HepG2 (cell line): Measurements from ENCODE around the gene CMTM3. TPM values are rescaled to one million over a fixed set of nuclear protein-coding genes. Genes with fewer than 3 reads are reported as not detected.

Experiments
- ATAC-seq: fragments of 200-7000 bp; cut with Tn5 transposase; 3 replicates; pipeline ENCODE4 v1.9.1; 2020; ENCODE audit warnings: mild to moderate bottlenecking, moderate library complexity
- BruUV-seq: library from RNA; stranded (reverse); fragments of 400-500 nt; replicated peaks from 2 replicates; lab custom pipeline; 2021; lab: Mats Ljungman, UMichigan
- CTCF ChIA-PET: fragments of 300-600 bp; formaldehyde crosslinking; extraction: SDS; loops from one replicate; lab custom pipeline; 2021; ENCODE audit warnings: low total read pairs, inconsistent platforms, low intra/inter-chr PET ratio; lab: Yijun Ruan, JAX
- POLR2A ChIA-PET: fragments of 350-600 bp; sonication (Branson Sonifier 250); formaldehyde crosslinking; loops from one replicate; lab custom pipeline; 2020; ENCODE audit warnings: antibody characterized with exemption, inconsistent platforms; lab: Yijun Ruan, JAX
- DNase-seq: peaks from one replicate; pipeline ENCODE4 v3.0.0-alpha.2; 2015; ENCODE audit warnings: low spot score
- FAIRE-seq: peaks from 3 replicates; lab custom pipeline; 2011; peaks lifted over from hg19 to GRCh38; lab: Jason Lieb, UNC
- H2AFZ ChIP-seq: one replicate; pipeline ENCODE4 v1.6.1; 2011; ENCODE audit warnings: low read length, inconsistent platforms
- H3K27ac ChIP-seq: fragments of 300-600 bp; 3 replicates; pipeline ENCODE4 v1.8.0; 2011; ENCODE audit warnings: mixed run types, mild to moderate bottlenecking, mixed read lengths, low read length, inconsistent platforms; ENCODE audit not compliant: insufficient read depth; ENCODE audit errors: extremely low read length
- H3K27me3 ChIP-seq, 2 experiments: fragments of 200-600 bp in 1 of 2; 2 replicates in 1 of 2; 3 replicates in 1 of 2; pipeline versions ENCODE4 v1.6.0 to v1.8.0; 2011; ENCODE audit warnings: low read length in 2 of 2, mild to moderate bottlenecking in 2 of 2, moderate library complexity in 2 of 2, inconsistent platforms in 1 of 2; ENCODE audit not compliant: insufficient read depth in 2 of 2, control insufficient read depth in 1 of 2
- H3K36me3 ChIP-seq, 2 experiments: fragments of 200-600 bp in 1 of 2; replicated peaks in 1 of 2; 2 replicates in 1 of 2; 3 replicates in 1 of 2; pipeline versions ENCODE4 v1.5.1 to v1.8.0; 2011; ENCODE audit warnings: low read length in 2 of 2, inconsistent platforms in 1 of 2; ENCODE audit not compliant: insufficient read depth in 2 of 2, control insufficient read depth in 1 of 2
- H3K4me1 ChIP-seq: 2 replicates; pipeline ENCODE4 v1.5.1; 2012; ENCODE audit warnings: low read length, inconsistent platforms; ENCODE audit not compliant: insufficient read depth
- H3K4me2 ChIP-seq: 2 replicates; pipeline ENCODE4 v1.6.0; 2011; ENCODE audit warnings: low read depth, low read length, inconsistent platforms
- H3K4me3 ChIP-seq, 3 experiments: fragments of 200-600 bp in 1 of 3; sonication (generic), shearing (Covaris generic) in 1 of 3; replicated peaks in 1 of 3; 2 replicates each; pipeline ENCODE4 v1.5.1; 2011 to 2016; ENCODE audit warnings: low read length in 3 of 3, inconsistent platforms in 2 of 3, low read depth in 2 of 3, mild to moderate bottlenecking in 2 of 3, control low read depth in 1 of 3, mixed read lengths in 1 of 3; ENCODE audit not compliant: insufficient read depth in 1 of 3
- H3K79me2 ChIP-seq: one replicate; pipeline ENCODE4 v1.6.1; 2011; ENCODE audit warnings: low read length, inconsistent platforms; ENCODE audit not compliant: insufficient read depth
- H3K9ac ChIP-seq: 2 replicates; pipeline ENCODE4 v1.6.0; 2011; ENCODE audit warnings: mild to moderate bottlenecking, low read depth, low read length, inconsistent platforms; ENCODE audit not compliant: insufficient read depth
- H3K9me3 ChIP-seq: 2 replicates; pipeline ENCODE4 v1.5.1; 2012; ENCODE audit warnings: mild to moderate bottlenecking, low read length
- H4K20me1 ChIP-seq: 2 replicates; pipeline ENCODE4 v1.6.0; 2011; ENCODE audit warnings: inconsistent platforms, mild to moderate bottlenecking, low read length, moderate library complexity; ENCODE audit not compliant: insufficient read depth
- CHD2 ChIP-seq: IDR thresholded peaks from 2 replicates; pipeline ENCODE4 v1.6.1; 2011; ENCODE audit warnings: low read depth, low read length, improper control_type of control experiment
- DNMT1 ChIP-seq: sonication (generic); formaldehyde crosslinking; IDR thresholded peaks from 2 replicates; pipeline ENCODE4 v1.5.1; 2020; ENCODE audit warnings: mild to moderate bottlenecking, missing genetic modification reagents
- HDAC1 ChIP-seq: sonication (generic); formaldehyde crosslinking; IDR thresholded peaks from 2 replicates; pipeline ENCODE4 v1.5.1; 2020; ENCODE audit warnings: mild to moderate bottlenecking, missing genetic modification reagents
- HINFP ChIP-seq: sonication (generic); formaldehyde crosslinking; IDR thresholded peaks from 2 replicates; pipeline ENCODE4 v1.4.0; 2020; ENCODE audit warnings: low read depth, mild to moderate bottlenecking, missing genetic modification reagents
- KLF11 ChIP-seq: IDR thresholded peaks from 2 replicates; pipeline ENCODE4 v1.6.1; 2016; ENCODE audit warnings: missing compliant biosample characterization
- KMT2B ChIP-seq: IDR thresholded peaks from 2 replicates; pipeline ENCODE4 v1.6.1; 2016; ENCODE audit warnings: missing genetic modification reagents, missing compliant biosample characterization
- MAFF ChIP-seq: IDR thresholded peaks from 2 replicates; pipeline ENCODE4 v1.6.1; 2011; ENCODE audit warnings: low read depth, low read length, improper control_type of control experiment
- NFE2 ChIP-seq: sonication (generic); formaldehyde crosslinking; IDR thresholded peaks from 2 replicates; pipeline ENCODE4 v1.4.0; 2020; ENCODE audit warnings: missing genetic modification reagents
- NFYB ChIP-seq: sonication (generic); formaldehyde crosslinking; IDR thresholded peaks from 2 replicates; pipeline ENCODE4 v1.4.0; 2020; ENCODE audit warnings: missing genetic modification reagents
- PCBP1 ChIP-seq: fragments of 200-400 bp; formaldehyde crosslinking; IDR thresholded peaks from 2 replicates; pipeline ENCODE4 v1.6.1; 2017; ENCODE audit warnings: mild to moderate bottlenecking, low read depth, low read length, borderline replicate concordance
- REXO4 ChIP-seq: sonication (generic); formaldehyde crosslinking; IDR thresholded peaks from 2 replicates; pipeline ENCODE4 v1.8.0; 2022; ENCODE audit warnings: missing genetic modification reagents, mild to moderate bottlenecking, borderline replicate concordance
- ZFAT ChIP-seq: sonication (generic); formaldehyde crosslinking; conservative IDR thresholded peaks from 2 replicates; pipeline ENCODE4 v1.8.1; 2023; ENCODE audit warnings: missing genetic modification reagents, inconsistent platforms
- ZNF296 ChIP-seq: sonication (generic); formaldehyde crosslinking; conservative IDR thresholded peaks from 2 replicates; pipeline ENCODE4 v1.5.0; 2020; ENCODE audit warnings: mild to moderate bottlenecking, missing genetic modification reagents
- ZNF317 ChIP-seq: sonication (generic); formaldehyde crosslinking; IDR thresholded peaks from 2 replicates; pipeline ENCODE4 v1.5.0; 2020; ENCODE audit warnings: mild to moderate bottlenecking, missing genetic modification reagents
- WGBS: methylation state at CpG from one replicate; pipeline ENCODE4 v1.1.6; 2017; ENCODE audit warnings: low lambda C conversion rate; 5-methylcytosine and 5-hydroxymethylcytosine counted together
- in situ Hi-C: cut with HindIII; loops from 2 replicates; pipeline ENCODE4 v1.10.0; 2017; ENCODE audit warnings: low pct_unique_long_range_greater_than_20kb; ENCODE audit not compliant: extremely low pct_ligation_motif_present
- intact Hi-C: fragments of 100-400 bp; cut with micrococcal nuclease; formaldehyde crosslinking; loops from one replicate; pipeline ENCODE4 v1.10.0; 2022; ENCODE audit not compliant: unreplicated experiment
- polyA plus RNA-seq, 8 experiments: library from polyadenylated mRNA; depleted of rRNA in 3 of 8; stranded (reverse) in 7 of 8; unstranded in 1 of 8; fragments of >200 nt; fragmentation: Illumina TruSeq in 4 of 8; extraction: Trizol in 4 of 8; gene quantifications; 2 replicates each; pipeline versions ENCODE4 v1.2.1 to v1.2.3, GENCODE V29; 2011 to 2016; ENCODE audit warnings: low read depth in 4 of 8, missing spikeins in 1 of 8, mixed read lengths in 1 of 8; ENCODE audit not compliant: insufficient read depth in 1 of 8
- total RNA-seq, 5 experiments: library from RNA; depleted of rRNA; stranded (reverse); fragments of >200 nt; fragmentation: Illumina TruSeq; extraction: Trizol; gene quantifications; 2 replicates each; pipeline ENCODE4 v1.2.3, GENCODE V29; 2016; ENCODE audit warnings: low read depth in 1 of 5
- TF ChIP-seq, protein P1 (sequence below): sonication (generic); formaldehyde crosslinking; conservative IDR thresholded peaks from 2 replicates; pipeline ENCODE4 v1.8.1; 2023; ENCODE audit warnings: missing genetic modification reagents
- TF ChIP-seq, protein P2 (sequence below): sonication (generic); formaldehyde crosslinking; IDR thresholded peaks from 2 replicates; pipeline ENCODE4 v1.4.0; 2020; ENCODE audit warnings: mild to moderate bottlenecking, missing genetic modification reagents

Gene CMTM3
- total and polyA plus RNA-seq, 2 of the 13 experiments (the other 11 are each of a cell fraction or from before 2014, with no cell fraction given) = 29.2 to 48.7 TPM

GRCh38 chr16:66639091-66639885 is 34.8 kb downstream of the CMTM3 start:
- CTCF ChIA-PET = no interaction called here

DNA sequence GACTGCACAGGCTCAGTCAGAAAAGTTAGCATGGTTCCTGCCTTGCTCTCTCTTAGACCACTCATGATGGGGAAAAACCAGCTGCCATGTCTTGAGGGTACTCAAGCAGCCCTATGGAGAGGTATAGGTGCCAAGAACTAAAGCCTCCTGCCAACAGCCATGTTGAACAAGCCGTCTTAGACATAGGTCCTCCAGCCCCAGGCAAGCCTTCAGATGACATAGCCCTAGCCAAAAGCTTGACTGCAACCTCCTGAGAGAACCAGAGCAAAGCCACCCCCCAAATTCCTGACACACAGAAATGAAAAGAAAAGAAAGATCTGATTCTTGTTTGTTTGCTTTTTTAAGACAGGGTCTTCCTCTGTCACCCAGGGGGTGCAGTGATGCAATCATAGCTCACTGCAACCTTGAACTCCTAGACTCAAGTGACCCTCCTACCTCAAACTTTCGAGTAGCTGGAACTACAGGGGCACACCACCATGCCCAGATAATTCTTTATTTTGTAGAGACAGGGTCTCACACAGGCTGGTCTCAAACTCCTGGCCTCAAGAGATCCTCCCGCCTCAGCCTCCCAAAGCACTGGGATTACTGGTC is 36.3 kb downstream of the CMTM3 start:
- FAIRE-seq (peak; percentile 44), ATAC-seq (peak; percentile 64), DNase-seq (peak; percentile 72)
- Histone ChIP-seq H3K4me3 (no peak overlapping the region), H3K27me3 (no peaks in the 10 kb centered on the region), H3K4me1 (peaks cover 39% of the 10 kb centered on the region), H3K79me2 (no peaks in the 10 kb centered on the region), H3K9me3 (no peaks in the 10 kb centered on the region), H2AFZ (no peak overlapping the region), H4K20me1 (no peaks in the 10 kb centered on the region; the same call in 1 of the 2 replicates), H3K36me3 (no peaks in the 10 kb centered on the region), H3K9ac (no peak overlapping the region), H3K27ac (peak overlapping the region; percentile 31), H3K4me2 (0 out of 2 replicates have a peak overlapping the region, but pooled peaks have one; percentile 0)
- no TSS peak for BruUV-seq
- WGBS = 47% methylated on average over 3 of the region's 3 CpGs
- CTCF ChIA-PET = no interaction called here
- POLR2A ChIA-PET = no interaction called here
- in situ Hi-C loops (no loop called here), intact Hi-C loops (no loop called here)
- TF ChIP-seq ZNF317 (no peak), PCBP1 (no peak), DNMT1 (no peak), ZNF296 (CRISPR knock-in tag) (no peak), HINFP (no peak), KLF11 (CRISPR knock-in tag) (no peak), CHD2 (no peak), NFE2 (CRISPR knock-in tag) (no peak), NFYB (CRISPR knock-in tag) (no peak), HDAC1 (CRISPR knock-in tag) (no peak), MAFF (no peak), ZFAT (no peak)
- TF ChIP-seq, protein P1, sequence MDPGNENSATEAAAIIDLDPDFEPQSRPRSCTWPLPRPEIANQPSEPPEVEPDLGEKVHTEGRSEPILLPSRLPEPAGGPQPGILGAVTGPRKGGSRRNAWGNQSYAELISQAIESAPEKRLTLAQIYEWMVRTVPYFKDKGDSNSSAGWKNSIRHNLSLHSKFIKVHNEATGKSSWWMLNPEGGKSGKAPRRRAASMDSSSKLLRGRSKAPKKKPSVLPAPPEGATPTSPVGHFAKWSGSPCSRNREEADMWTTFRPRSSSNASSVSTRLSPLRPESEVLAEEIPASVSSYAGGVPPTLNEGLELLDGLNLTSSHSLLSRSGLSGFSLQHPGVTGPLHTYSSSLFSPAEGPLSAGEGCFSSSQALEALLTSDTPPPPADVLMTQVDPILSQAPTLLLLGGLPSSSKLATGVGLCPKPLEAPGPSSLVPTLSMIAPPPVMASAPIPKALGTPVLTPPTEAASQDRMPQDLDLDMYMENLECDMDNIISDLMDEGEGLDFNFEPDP (CRISPR knock-in tag) = no peak
- TF ChIP-seq, protein P2, sequence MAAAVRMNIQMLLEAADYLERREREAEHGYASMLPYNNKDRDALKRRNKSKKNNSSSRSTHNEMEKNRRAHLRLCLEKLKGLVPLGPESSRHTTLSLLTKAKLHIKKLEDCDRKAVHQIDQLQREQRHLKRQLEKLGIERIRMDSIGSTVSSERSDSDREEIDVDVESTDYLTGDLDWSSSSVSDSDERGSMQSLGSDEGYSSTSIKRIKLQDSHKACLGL (CRISPR knock-in tag) = no peak

More at GRCh38 chr16:66639091-66639885, 34.8 kb downstream of the CMTM3 start:
- ATAC-seq (no peak), FAIRE-seq (no peak), DNase-seq (no peak)
- 95% methylated on average over 6 of the region's 6 CpGs for WGBS
- no peaks in the 10 kb centered on the region for H3K79me2 ChIP-seq
- no peak overlapping the region for H3K27ac ChIP-seq
- in situ Hi-C loops (no loop called here), intact Hi-C loops (no loop called here)
- BruUV-seq = no TSS peak
- no peaks in the 10 kb centered on the region; the same call in 1 of the 2 replicates for H4K20me1 ChIP-seq
- H3K4me2 ChIP-seq = no peak overlapping the region
- H3K9ac ChIP-seq = no peak overlapping the region
- H3K27me3 ChIP-seq = no peaks in the 10 kb centered on the region
- POLR2A ChIA-PET = no interaction called here
- TF ChIP-seq KMT2B (CRISPR knock-in tag) (no peak), REXO4 (CRISPR knock-in tag) (no peak)
- no peaks in the 10 kb centered on the region for H3K9me3 ChIP-seq
- peaks cover 42% of the 10 kb centered on the region for H3K4me1 ChIP-seq
- no peak overlapping the region for H3K4me3 ChIP-seq
- no peaks in the 10 kb centered on the region; a peak in 1 of 5 replicates for H3K36me3 ChIP-seq
- H2AFZ ChIP-seq = no peak overlapping the region
